ENCODE results near the gene ADGRA1.
"Not testable (repeated sequence)": the region's sequence is repeated elsewhere in the genome, so short reads cannot be mapped to it uniquely, and the experiment has no call there.

The ADGRA1 gene

GRCh38 chr10:133053527-133054133 lies 34.1 kb upstream of the ADGRA1 start:
- not testable (repeated sequence) for DNase-seq (ENCODE audit: extremely low spot score, insufficient read length, low read depth); FAIRE-seq

GRCh38 chr10:133055470-133055869 lies 32.3 kb upstream of the ADGRA1 start:
- FAIRE-seq, result no peak

GRCh38 chr10:133056001-133056400 lies 31.7 kb upstream of the ADGRA1 start:
- FAIRE-seq (no peak), DNase-seq (ENCODE audit: extremely low spot score, insufficient read length, low read depth) (no peak)

More at GRCh38 chr10:133055470-133055869, 32.3 kb upstream of the ADGRA1 start:
- no peak for DNase-seq (ENCODE audit: extremely low spot score, insufficient read length, low read depth)

- no peak for FAIRE-seq
Observed at GRCh38 chr10:133056651-133057178, 31.0 kb upstream of the ADGRA1 start.

GRCh38 chr10:133058331-133059092 lies 29.2 kb upstream of the ADGRA1 start:
- DNase-seq (ENCODE audit: extremely low spot score, insufficient read length, low read depth) (no peak), FAIRE-seq (no peak)

More at GRCh38 chr10:133056651-133057178, 31.0 kb upstream of the ADGRA1 start:
- no peak for DNase-seq (ENCODE audit: extremely low spot score, insufficient read length, low read depth)

GRCh38 chr10:133059093-133059470 lies 28.6 kb upstream of the ADGRA1 start:
- no peak for FAIRE-seq
- no peak for DNase-seq (ENCODE audit: extremely low spot score, insufficient read length, low read depth)

- no peak for DNase-seq (ENCODE audit: extremely low spot score, insufficient read length, low read depth)
- no peak for FAIRE-seq
Observed at GRCh38 chr10:133059571-133059970, 28.2 kb upstream of the ADGRA1 start.

GRCh38 chr10:133060022-133060421 lies 27.7 kb upstream of the ADGRA1 start:
- no peak for FAIRE-seq

GRCh38 chr10:133060466-133060865 lies 27.3 kb upstream of the ADGRA1 start:
- DNase-seq (ENCODE audit: extremely low spot score, insufficient read length, low read depth), result no peak
- no peak for FAIRE-seq

More at GRCh38 chr10:133060022-133060421, 27.7 kb upstream of the ADGRA1 start:
- DNase-seq (ENCODE audit: extremely low spot score, insufficient read length, low read depth), result no peak

- FAIRE-seq, result no peak
- DNase-seq (ENCODE audit: extremely low spot score, insufficient read length, low read depth), result no peak
Observed at GRCh38 chr10:133060881-133061280, 26.8 kb upstream of the ADGRA1 start.

GRCh38 chr10:133061296-133062038 lies 26.3 kb upstream of the ADGRA1 start:
- FAIRE-seq (no peak), DNase-seq (ENCODE audit: extremely low spot score, insufficient read length, low read depth) (no peak)

- no peak for FAIRE-seq
- no peak for DNase-seq (ENCODE audit: extremely low spot score, insufficient read length, low read depth)
Observed at GRCh38 chr10:133062085-133062484, 25.6 kb upstream of the ADGRA1 start.

- FAIRE-seq (no peak), DNase-seq (ENCODE audit: extremely low spot score, insufficient read length, low read depth) (no peak)
Observed at GRCh38 chr10:133062635-133063034, 25.1 kb upstream of the ADGRA1 start.

GRCh38 chr10:133067149-133068105 lies 20.3 kb upstream of the ADGRA1 start:
- FAIRE-seq, result no peak

GRCh38 chr10:133068111-133069032 lies 19.4 kb upstream of the ADGRA1 start:
- no peak for FAIRE-seq
- no peak for DNase-seq (ENCODE audit: extremely low spot score, insufficient read length, low read depth)

More at GRCh38 chr10:133067149-133068105, 20.3 kb upstream of the ADGRA1 start:
- DNase-seq (ENCODE audit: extremely low spot score, insufficient read length, low read depth), result no peak

- FAIRE-seq (no peak), DNase-seq (ENCODE audit: extremely low spot score, insufficient read length, low read depth) (no peak)
Observed at GRCh38 chr10:133069033-133069525, 18.6 kb upstream of the ADGRA1 start.

GRCh38 chr10:133070405-133070804 lies 17.3 kb upstream of the ADGRA1 start:
- FAIRE-seq (no peak), DNase-seq (ENCODE audit: extremely low spot score, insufficient read length, low read depth) (no peak)

- DNase-seq (ENCODE audit: extremely low spot score, insufficient read length, low read depth), result no peak
Observed at GRCh38 chr10:133070810-133071209, 16.9 kb upstream of the ADGRA1 start.

More at GRCh38 chr10:133070810-133071209, 16.9 kb upstream of the ADGRA1 start:
- no peak for FAIRE-seq
